DMS114 treated with DMSO at 0.1 percent for 48 hours (cell line): ENCODE results near the gene PRKACA.

Experiments used
- DNase-seq: peaks from one replicate; lab custom pipeline; 2025; ENCODE audit not compliant: unreplicated experiment; lab: John Stamatoyannopoulos, UW

The PRKACA gene

DNA sequence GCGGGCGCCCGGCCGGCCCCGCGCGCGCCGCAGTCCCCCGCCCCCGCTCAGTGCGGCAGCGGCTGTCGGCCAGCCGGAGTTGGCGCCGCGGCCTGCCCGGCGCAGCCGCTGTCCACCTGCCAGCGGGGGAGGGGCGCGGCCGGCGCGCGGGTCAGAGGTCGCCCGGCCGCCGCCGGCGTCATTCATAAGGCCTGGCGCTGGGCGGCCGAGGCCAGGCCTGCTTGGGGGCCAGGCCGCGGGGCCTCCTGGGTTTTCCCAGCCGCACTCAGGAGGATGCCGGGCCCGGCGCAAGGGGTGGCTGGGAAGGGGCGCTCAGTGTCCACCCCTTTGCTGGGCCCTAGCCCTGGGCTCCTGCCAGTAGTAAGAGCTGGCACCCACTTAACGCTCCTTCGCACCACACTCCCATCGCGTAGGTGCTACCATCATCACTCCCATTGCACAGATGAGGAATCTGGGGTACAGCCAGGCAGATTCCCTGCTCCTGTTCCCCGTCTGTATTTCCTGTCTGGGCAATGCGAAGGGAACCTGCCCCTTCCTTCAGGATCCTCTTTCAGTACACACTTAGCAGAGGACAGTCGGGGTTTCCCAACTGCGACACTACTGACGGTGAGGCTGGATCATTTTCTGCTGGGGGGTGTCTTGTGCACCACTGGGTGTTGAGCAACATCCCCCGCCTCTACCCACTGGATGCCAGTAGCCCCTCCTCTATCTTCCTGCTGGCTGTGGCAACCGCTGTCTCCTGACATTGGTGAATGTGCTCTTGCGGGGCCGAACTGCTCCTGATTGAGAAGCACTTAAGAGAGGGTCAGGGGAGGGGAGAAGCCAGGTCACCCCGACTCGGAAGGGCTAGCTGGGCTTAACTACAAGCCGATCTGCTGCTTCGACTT lies 846 bp upstream of the PRKACA start:
- no peak for DNase-seq

DNA sequence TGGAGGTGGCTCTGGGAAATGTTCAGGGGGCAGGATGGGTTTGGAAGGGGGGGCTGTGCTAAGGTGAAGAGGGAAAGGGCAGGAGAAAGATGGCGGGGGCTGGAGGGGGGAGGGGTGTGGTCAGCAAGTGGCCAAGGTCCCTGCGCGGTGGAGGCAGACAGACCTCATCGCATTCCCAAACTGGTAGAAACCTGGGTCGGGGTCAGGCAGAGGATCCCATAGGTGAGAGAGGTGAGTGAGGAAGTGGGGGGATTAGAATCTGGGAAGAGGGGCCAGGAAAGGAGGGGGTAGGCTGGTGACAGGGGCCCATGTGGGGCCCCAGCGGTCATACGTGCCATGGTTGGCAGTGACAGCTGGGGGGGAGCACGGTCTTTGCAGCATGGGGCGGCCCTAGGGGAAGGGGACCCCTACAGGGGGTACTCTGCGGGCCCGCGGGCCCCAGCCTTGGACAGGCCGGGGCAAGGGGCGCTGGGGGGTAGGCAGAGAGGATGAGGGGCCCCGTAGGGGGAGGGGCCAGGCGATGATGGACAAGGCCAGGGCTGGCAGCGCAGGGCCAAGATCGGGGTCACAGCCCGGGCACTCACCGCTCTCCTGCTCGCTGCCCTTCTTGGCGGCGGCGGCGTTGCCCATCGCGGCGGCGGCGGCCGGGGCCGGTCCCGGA lies 514 bp downstream of the PRKACA start:
- no peak for DNase-seq

DNA sequence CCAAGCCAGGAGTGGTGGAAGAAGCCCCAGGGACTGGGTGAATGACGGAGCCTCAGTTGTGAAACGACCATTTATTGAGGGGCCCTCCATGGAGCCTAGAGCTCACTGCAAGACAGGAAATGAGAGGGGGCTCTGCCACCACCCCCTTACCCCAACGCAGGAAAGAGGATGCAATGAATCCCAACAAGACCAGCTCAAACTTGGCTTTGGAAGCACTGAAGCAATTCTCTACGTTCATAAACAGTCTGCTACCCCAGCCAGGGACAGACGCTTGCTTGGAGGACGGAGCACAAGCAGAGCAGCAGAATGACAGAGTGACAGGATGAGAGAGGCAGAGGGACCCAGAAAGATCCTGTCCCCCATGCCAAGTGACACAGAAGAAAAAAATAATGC lies 1.0 kb downstream of the PRKACA start:
- no peak for DNase-seq

DNA sequence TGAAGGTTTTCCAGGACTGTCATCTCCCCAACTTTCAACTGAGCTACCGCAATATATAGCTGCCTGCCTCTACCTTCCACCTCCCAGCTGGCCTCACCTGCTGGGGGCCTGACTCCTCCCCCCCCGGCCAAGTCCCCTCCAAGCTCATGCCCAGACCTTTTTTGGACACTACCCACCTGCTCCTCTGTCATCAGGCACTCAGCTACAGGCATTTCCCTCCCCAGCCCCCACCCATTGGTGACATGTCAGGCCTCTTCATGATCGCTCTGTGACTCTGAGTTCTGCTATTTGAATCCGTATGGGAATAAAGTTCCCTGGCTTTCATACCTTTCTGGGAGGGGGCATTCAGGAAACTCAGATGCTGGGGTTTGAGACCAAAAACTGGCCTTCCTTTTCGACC lies 1.8 kb downstream of the PRKACA start:
- DNase-seq, result no peak

DNA sequence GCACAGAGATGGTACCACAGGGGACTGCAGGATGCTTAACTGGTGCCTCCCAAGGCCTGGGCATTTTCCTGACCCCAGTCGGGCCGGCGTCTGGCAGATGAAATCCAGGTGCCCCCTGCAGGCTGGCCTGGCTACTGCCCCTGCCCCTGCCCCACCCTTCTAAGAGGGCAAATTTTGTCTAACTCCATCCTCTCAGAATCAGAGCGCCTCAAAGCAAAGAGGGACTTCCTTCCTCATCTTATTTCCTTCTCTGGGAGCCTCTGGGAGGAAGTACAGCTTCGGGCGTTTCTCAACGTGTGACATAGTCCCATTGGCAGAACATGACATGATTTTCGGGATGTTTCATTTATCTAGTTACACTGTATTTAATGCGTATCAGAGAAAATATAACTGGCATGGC lies 2.7 kb downstream of the PRKACA start:
- DNase-seq, result no peak

DNA sequence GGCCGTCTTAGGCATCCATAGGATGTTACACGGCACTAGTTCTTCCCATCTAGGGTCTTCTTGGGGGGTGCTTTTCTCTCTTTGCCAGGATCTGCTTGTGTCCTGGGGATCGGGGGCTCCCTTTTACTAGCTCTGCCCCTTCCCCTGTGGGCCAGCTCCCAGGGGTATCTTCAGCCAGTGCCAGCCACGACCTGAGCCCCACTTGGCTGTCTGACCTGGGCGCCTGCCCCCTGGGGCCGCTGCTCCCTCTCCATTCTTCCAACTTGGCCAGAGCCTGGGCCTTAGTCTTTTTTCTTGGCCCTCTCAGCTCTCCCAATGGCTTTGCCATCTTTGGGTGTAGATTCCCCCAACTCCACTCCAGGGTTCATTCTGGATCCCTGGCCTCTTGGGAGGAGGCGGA lies 3.1 kb downstream of the PRKACA start:
- no peak for DNase-seq

DNA sequence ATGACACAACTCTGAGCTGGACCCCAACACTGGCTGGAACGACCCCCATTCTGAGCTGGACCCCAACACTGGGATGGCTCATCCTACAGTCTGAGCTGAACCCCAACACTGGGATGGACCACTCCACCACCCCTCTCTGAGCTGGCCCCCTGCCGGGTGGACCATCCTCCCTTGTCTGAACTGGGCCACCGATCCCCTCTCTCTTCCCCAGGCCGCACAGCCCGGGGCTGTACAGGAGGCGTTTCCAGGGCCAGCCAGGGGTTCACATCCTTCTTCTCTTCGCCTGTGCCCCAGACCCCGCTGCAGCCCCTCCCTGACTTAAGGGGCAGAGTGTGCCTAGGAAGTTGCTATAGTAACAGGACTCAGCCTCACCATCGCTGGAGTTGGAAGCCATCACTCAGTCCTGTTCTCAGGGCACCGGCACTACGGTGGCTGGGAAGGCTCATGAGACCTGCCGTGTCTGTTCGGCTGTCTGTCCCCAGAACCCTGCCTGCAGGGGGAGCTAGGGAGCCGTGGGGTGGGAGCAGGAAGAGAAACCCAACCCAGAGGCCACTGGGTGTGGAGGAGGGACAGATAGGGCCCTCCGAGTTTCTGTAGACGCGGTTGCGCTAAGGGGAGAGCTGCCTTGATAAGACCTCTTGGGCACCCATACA lies 3.7 kb downstream of the PRKACA start:
- DNase-seq, result no peak

DNA sequence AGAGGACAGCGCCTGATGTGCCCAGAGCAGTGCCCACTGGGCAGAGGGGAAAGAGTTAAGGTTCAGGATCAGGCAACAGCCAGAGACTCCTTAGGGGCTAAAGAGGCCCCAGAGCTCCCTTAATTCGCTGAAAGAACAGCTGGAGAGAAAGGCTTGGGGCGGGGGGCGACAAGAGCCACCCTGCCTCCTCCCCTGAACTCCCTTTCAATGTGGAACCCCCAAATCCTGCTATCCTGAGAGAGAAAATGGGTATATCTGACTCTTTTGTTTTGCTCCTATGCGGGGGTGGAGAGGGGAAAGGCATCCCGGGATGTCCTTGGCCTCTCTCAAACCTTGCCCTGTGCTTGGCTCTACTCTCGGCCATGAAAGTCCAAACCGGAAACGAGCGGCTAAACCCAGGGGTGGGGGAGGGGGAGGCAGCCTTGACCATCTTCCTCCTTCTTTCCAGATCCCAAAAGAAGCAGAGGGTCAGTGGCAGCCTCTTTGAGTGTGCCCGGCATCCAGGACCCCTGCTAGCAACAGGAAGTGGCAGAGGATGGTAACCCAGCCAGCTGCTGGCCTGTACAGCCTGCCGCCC lies 4.7 kb downstream of the PRKACA start:
- no peak for DNase-seq

DNA sequence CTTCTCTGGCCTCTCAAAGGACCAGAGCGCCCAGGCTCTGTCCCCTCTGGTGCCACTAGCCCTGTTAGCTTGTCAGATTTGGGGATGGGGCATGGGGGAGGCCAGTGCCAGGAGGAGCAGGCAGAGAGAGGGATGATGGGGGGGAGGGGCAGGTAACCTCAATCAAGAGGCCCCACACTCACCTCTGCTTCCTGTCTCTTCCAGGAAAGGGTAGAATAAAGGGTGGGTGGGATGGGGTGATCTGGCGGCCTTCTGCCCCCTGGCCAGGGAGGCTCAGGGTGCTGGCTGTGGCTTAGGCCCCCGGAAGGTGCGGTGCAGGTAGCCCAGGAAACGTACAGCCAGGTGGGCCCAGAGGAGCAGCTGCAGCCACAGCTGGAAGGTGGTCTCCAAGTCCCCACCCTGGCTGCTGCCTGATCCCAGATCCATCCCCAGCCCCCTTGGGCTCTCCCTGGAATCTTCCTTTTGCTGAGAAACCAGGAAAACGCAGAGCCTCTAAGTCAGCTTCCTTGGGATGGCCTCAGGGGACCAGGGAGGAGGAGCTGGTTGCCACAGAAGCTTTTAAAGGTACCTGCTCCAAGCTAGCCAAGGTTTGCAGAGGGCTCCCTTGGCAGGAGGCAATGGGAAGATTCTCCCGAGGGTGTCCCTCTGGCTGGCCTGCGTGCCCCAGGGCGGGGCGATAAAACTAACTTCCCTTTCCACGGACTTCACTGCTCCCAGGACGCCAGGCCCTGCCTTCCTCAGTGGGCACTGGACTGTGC lies 5.3 kb downstream of the PRKACA start:
- DNase-seq, result no peak

DNA sequence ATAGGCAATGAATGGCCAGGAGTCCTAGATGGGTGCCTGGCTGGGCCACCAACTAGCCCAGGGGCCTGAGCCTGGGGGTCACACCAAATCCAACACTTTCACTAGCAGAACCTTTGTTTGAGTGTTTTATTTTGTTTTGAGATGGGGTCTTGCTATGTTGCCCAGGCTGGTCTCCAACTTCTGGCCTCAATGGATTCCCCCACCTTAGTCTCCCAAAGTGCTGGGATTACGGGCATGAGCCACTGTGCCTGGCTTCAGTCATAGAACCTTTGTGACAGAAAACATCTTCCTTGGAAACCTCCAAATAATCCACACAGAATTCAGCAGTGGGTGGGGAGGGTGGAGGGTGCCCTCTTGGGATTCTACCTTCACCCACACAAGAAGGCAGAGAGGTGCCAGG lies 6.1 kb downstream of the PRKACA start:
- DNase-seq, result no peak

DNA sequence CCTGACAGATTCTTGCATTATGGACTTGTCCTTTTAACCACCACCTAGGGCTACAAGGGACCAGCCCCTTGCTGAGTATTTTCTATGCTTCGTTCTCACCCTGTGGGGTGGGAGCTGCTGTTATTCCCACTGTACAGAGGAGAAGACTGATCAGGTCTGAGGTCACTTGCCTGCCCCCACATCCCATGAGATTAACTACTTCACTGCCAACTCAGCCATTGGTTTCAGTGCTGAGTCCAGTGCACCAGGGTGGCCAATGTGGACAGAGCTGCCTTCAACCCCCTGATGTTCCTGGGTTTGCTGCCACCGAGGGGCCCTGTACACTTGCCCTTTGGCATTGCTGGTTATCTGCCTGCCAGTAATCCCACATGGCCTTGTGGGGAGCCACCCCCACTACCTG lies 6.9 kb downstream of the PRKACA start:
- DNase-seq, result no peak

DNA sequence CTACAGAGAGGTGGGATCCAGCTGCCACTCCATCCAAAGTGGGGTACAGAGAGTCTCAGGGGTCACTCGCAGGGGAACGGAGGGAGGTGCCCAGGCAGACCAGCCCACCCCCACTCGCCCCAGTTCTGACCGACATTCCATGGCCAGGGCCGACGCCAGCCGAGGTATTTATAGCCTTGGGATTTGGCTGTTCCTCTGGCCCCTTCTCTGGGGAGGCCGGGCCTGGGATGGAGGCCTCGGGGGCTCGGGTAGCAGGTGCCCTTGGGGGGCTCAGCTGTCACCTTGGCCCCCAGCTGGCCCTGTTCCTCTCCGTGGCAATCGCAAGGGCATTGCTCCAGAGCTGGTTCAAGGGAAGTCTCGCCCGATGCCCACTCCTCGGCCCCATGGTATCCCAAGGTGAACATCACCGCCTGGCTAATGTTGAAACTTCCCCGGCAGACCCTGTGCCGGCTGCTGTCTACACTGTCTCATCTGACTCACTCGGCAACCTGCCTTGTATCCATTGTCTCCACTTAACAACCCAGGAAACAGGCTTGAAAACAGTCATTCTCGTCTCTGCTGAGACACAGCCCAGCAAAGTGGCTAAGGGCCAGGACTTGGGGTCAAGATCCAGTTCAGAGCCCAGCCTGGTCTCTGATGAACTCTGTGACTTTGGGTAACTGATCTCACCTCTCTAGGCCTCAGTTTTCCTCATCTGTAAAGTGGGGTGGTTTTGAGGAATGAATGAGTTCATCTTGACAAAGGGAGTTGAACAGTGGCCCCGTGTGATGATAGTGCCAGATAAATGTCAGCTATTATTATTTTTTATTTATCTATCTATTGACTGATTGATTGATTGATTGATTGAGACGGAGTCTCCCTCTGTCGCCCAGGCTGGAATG lies 9.7 kb downstream of the PRKACA start:
- no peak for DNase-seq

DNA sequence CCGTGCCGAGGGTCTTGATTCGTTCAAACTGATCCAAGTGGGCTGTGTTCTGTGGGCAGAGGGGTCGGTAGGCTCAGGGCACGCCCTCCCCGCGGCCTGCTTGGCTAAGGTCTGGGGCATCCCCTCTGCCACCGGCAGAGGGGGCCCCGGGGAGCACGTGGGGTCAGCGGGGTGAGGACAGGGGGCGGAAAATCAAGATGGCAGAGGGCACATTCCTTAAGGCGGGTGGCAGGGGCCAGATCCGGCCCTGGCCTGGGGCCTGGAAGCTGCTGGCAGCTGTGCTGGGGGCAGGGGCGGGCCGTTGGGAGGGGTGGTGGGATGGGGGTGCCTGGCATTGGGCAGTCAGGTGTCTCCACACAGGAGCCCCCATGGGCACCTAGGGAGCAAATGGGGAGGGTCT lies 10.7 kb downstream of the PRKACA start:
- no peak for DNase-seq

DNA sequence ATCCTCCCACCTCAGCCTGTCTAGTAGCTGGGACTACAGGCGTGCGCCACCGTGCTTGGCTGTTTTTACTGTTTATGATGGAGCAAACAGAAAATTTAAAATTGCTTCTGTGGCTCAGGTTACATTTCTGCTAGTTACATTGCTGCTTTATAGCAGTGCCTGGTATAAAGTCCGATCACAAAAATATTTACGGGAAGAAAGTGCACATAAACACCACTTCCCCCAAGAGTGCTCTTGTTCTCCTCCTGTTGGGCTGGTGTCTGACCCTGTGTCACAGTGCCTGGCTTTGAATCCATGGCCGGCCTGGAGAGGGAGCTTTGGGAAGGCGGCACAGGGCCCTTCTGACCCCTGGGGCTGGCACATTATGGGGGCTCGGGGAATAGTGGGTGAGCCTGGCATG lies 11.9 kb downstream of the PRKACA start:
- DNase-seq, result no peak

DNA sequence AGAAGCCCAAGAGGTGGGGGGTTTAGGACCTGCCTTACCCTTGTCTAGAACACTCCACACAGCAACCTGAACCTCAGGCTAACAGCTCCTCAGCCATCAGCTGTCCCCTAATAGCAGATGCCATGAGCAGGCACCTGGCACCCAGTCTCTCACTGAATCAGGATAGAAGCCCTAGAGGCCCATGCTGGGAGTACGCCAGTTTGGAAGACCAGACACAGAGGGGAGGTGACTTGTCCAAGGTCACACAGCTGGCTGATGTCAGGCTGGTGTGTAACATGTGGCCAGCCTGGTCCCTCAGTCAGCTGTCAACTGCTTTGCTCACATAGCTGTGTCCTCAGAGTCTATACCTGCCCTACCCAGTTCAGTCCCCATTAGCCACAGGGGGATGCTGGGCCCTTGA lies 14.3 kb downstream of the PRKACA start:
- no peak for DNase-seq

DNA sequence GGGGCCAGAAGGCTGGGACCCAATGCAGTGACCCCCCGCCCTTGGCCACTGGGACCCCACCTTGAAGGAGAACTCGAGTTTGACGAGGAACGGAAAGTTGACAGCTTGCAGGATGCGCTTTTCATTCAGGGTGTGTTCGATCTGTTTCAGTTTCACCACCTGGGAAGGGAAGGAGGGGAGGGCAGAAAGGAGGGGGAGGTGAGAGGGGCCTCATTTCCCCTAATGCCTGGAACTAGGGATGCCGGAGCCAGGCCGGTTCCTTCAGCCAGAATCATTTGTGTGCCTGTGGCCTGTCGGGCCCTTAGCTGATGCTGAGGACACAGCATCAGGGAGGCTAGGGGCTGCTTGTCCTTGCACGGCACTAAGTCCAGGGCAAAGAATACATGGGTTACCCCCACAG lies 14.8 kb downstream of the PRKACA start:
- no peak for DNase-seq

DNA sequence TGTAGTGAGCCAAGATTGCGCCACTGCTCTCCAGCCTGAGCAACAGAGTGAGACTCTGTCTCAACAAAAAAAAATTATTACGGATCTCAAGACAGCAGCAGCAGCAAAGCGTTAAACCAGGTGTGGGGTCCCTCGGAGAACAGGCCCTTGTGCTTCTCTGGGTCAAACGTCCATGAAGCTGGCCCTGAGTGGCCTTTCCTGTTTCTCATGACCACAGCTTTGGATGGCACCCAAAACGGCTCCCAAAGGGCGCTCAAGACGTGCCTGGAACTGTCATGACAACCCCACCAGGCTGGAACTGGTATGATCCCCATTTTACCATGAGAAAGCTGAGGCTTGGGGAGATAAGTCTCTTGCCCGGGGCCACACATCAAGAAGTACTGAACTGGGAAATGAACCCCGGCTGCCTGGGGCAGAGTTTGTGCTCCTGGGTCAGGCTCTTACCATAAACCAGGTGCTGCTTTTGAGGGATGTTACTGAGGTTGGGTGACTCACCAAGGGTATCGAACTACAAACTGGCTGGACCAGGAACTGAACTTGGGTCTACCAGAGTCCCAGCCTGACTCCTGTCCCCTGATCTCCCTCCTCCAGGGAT lies 15.4 kb downstream of the PRKACA start:
- no peak for DNase-seq

DNA sequence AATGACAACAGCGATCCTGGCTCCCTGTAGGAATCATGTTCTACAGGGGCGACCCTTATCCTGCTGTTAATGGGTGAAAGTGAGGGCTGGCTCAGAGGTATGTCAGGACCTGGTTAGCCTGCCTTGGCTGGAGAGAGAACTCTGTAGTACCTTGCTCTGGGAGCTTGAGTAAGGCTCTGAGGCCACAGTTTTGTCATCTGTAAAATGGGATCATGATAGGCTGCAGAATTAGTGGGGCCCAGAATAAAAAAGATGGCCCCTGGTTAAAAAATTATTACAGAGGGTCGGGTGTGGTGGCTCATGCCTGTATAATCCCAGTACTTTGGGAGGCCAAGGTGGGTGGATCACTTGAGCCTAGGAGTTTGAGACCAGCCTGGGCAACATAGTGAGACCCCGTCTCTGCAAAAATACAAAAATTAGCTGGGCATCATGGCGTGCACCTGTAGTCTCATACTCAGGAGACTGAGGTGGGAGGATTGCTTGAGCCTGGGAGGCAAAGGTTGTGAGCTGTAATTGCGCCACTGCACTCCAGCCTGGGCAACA lies 16.5 kb downstream of the PRKACA start:
- no peak for DNase-seq

DNA sequence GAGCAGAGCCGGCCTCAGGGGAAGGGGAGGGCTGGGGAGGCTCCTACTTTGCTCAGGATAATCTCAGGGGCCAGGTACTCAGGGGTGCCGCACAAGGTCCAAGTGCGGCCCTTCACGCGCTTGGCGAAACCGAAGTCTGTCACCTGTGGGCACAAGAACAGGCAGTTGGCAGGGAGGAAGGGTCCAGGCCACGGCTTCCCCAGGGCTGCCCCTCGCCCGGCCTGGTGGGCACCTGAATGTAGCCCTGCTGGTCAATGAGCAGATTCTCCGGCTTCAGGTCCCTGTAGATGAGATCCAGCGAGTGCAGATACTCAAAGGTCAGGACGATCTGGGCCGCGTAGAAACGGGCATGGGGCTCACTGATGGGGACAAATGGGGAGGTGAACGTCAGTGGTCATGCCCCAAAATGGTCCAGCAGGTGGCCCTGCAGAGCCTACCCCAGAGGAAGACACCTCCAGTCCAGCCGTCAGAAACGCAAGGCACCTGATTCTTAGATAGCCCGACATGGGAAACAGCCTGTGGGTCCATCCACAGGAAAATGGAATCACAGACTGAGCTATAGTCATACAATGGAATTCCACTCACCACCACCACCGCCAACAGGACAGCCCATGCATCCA lies 19.9 kb downstream of the PRKACA start:
- no peak for DNase-seq
